ENCODE results near the gene SPDEF.

SPDEF gene

DNA sequence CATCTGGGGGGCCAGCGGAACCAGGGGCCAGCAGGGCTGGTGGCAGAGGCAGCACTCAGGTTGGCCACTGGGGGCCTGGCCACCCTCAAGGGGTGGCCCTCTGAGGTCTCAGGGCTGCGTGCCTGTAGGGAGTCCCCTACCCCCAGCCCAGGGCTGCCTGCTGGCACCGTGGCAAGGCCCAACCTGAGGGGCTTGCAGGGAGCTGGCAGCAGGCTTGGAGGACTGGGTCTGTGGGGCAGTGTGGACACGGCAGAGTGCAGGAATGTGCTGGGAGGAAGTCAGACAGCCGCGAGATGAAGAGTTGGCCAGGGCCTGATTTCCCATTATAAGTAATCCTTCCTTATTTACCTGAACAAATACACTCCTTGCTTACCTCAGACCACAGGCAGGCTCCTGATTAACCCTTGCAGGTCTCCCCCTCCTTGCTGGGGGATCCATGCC lies at the start of gene SPDEF:
SPDEF (minus strand) TSS at position 299 of the 441 bp plus-strand sequence. CDS start 11,874 bp downstream, outside the sequence.
- peak; percentile 54 for DNase-seq

DNA sequence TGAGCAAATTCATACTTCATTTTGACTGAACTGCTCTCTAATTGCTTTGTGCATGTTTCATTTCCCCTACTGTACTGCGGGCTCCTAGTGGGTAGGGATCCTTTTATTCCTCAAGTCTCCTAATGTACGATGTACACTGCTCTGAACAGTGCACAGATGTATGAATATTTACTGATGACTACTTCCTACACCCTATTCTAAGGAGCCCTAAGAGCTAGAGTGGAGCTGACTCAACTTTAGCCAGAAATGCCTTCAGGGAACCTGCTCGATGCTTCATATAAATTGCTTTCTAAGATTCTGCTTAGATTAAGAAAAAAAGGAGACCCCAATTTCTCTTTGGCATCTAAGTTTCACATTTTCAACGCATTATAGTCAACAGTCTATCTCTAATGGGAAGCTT lies 47.6 kb upstream of the SPDEF start:
- DNase-seq, result no peak

DNA sequence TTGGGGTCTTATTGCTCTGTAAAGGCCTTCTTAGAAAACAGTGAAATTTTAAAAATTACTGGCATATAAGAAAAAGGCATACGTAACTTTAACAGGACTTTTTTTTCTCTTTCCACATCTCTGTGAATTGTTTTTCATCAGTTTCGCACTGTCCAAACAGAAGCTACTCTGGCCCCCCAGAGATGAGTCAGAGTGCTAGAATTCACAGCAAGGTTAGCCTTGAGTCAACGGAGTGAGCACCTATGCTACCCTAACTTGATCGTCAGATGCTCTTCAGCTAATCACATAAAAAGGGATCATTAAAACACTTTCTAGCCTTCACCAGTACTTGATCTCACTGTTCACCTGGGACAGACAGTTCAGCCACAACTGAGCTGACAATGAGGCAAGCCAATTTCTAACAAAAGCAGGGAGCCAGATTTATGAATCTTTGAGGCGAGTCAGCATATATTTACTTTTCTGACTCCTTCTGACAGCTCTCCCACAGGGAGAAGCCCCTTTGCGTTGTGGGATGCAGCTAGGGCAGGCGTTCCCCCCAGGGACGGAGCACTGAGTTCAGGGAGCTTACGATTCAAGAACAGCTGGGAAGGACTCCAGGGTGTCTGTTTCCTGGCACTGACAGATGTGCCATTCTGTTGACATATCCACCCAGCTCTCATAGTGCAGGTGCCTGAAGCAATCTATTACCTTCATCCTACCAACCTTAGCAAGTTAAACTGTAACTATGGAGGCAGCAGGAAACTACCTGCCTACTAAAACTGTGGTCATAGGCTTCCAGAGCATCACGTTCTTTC lies 46.4 kb upstream of the SPDEF start:
- peak; percentile 66 for DNase-seq

DNA sequence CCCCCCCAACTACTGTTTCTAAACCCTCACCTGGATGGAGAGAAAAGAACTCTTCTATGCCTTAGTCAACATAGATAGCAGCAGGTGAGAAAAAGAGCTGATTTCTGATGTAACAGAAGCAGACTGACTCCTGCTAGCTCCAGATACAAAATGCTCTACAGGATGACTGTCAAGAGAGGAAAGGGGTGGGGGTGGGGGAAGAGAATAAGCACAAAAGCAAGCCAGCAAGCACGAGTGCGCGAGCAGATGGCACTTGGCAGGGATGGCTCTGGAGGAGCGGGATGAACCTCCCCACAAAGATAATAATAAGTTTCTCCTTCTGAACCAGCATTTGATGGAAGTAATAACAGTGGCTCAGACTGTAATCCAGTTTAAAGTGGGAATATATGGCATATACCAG lies 45.6 kb upstream of the SPDEF start:
- peak; percentile 56 for DNase-seq

DNA sequence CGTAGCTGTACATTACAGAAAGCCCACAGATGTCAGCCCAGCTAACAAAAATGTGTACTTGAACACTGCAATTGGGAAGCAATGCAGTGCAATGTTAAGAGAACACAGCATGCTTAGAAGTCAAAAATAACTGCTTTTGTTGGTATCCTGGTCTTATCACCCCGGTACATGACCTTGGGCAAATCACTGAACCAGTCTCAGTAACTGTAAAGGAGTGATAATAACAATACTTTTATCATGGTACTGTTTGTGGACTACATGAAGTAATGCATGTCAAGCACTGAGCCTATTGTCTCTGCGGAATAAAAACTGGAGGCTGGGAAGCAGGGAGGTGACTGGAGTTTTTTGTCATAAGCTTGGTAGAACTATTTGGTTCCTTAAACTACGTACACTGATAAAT lies 44.7 kb upstream of the SPDEF start:
- DNase-seq, result no peak

DNA sequence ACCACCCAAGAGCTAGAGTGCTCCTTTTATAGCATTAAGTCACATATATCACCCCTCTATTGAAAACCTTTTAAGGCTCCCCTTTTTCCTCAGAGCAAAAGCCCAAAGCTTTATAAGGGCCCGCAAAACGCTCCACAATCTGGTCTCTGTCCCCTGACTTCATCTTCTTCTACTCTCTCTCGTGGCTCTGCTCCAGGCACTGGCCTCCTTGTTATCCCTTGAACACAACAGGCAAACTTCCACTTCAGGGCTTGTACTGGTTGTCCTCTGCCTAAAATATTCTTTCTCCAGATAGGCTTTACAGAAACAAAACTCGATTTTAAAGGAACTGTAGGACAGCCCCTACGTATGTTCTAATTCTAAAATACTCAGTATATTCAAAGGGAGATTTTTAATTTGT lies 44.0 kb upstream of the SPDEF start:
- no peak for DNase-seq

DNA sequence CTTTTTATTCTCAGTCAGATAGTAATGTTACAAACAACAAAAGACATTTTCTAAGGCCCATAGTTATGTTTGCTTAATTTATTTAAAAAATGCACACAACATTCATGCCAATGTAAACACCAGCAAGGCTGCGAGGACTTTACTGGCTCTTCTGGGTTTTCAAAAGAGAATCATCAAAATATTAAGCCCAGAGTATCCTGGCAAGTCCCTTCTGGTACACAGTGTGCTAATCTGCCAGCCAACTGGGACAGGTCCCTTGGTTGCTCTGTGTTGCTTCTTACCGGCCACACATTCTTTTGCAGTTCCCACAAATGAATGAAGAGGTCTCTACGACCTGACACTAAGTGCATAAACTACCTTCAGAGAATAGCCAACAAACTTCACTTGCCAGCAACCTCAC lies 42.6 kb upstream of the SPDEF start:
- DNase-seq, result no peak

DNA sequence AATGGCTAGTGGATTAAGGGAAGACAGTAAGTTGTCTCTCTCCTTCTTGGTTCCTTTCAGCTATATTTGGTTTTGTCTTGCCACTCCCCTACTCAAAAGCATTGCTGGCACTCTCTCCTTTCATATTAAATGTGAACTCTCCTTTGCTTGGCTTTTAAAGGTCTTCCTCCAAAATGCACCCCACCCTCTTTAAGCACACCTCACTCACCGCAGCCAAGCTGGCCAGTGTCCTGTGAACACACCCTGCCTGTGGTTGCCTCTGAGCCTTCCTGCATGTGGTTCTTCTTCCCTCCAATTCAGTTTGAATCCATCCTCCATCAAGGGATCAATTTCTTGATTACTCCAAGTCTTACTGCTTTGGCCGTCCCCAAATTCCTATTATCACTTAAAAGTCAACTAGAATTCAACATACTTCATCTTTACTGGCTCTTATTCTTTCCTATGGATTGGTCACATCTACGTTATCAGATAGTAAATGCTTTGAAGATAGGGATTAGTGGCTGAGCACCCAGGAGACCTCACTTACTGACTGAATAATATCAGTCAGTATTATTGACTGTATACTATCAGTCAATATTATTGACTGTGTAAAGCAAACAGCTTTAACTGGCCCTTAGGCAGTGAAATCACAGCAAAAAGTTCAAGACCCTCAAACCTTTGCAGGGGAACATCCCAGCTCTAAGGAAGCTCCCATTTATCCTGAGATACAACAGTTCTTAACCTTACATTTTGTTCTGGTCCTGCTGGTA lies 41.6 kb upstream of the SPDEF start:
- DNase-seq, result no peak

DNA sequence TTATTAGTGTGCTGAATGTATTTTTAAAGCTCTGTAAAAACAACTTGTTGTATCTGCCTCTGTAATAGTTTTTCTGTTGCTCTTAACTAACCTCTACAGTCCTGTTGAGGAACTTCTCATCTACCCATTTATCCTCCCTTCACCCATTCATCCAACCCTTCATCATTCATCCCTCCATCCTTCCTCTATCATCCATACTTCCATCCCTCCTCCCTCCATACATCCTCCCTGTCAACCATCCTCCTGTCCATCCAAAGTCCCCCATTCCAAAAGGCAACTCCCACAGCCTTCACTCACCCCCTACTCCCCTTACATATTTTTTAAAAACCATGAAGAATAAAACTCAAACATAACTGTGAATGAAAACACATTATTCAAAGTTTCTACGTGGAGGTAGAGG lies 40.7 kb upstream of the SPDEF start:
- no peak for DNase-seq

DNA sequence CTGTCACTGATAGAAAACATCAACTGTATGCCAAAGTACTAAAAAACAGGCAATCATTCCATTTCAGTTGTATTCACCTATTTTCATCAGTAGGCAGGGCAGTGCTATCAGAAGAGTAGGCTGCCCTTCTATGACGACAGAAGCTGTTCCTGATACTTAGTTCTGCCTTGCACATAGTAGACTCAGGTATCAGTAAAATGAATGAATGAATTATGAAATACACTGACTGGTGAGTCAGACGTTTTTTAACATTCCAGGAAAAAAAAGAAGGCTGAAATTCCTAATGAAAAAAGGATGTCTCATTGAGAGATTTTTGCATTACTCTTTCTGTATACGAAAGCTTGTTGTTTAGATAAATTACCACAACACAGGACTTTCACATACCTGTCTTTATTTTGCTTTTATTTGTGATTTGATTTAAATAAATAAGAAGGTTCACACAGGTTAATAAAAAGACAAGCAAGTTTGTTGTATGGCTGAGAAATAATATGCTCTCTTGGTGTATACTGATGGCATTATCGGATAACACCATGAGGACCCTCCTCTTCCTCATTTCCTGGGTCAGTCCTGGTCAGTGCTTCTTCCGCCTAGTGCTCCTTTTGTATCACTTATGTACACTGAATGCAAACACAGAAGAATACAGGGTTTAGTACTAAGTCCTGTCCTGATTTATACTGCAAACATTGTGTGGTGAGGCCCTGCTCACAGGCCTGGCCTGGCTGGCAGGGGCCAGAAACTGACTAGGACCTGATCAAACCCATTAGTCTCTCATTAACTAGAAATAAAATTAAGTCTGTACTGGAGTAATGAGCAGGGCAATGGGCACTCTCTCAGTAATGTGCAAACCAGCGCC lies 39.4 kb upstream of the SPDEF start:
- no peak for DNase-seq

DNA sequence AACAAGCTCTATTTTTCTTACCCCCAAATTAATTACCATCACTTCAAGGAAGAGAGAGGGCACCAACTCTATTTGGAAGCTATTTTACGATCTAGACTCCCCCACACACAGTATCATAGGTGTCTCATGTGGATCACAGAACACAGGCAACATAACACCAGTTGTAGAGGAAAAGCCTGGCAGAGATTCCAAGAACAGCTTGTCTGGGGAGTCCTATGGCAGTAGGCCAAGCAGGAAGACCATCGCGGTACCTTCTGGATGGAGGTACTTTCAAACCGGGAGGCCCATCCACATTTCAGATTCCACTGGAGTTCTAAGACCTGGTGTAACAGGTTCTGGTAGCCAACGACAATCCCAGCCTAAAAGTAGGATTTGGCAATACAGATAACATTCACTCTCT lies 37.6 kb upstream of the SPDEF start:
- DNase-seq, result peak; percentile 77

DNA sequence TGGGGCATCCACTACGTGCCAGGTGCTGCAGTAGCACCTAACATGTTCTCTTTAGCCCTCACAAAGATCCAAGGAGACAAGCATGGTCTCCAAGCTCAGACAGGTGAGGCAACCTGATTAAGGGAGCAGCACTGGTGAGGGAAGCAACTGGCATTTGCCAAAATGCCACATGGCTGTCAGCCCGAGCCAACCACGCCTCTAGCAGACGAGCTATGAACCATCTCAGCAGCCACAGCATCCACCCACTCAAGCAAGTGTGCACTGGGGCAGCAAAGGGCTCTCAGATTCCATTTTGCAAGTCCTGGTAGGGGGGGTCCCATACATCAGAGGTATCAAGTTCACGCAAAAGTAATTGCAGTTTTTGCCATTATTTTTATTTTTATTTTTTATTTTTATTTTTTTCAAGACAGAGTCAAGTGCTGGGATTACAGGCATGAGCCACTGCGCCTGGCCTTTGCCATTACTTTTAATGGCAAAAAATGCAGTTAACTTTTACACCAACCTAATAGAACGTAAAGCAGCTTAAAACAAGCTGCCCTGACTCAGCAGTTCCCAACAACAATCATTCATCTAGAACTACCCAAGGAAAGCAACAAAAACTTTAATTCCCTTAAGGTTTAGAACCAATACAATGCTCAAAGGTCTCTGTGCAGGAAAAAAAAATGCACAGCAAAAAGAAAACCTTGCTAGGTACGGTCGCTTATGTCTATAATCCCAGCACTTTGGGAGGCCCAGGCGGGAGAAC lies 36.3 kb upstream of the SPDEF start:
- DNase-seq, result no peak

DNA sequence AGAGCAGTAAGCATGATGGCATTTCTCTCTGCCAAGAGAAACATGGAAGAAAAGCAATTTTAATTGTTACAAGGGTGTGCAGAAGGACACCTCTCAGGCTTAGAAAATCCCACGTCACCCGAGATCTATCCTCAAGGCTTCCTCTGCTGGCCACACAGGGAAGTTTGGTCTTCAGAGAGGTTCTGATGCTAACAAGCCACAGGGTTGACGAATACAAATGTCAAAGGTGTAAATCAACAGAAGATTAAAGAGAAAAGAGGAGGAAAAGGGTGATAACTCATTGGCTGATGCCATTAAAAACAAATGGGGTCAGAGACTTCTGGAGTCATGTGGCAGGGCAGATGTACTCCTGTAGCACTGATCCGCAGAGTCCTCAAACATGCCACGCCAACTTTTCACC lies 33.6 kb upstream of the SPDEF start:
- no peak for DNase-seq

DNA sequence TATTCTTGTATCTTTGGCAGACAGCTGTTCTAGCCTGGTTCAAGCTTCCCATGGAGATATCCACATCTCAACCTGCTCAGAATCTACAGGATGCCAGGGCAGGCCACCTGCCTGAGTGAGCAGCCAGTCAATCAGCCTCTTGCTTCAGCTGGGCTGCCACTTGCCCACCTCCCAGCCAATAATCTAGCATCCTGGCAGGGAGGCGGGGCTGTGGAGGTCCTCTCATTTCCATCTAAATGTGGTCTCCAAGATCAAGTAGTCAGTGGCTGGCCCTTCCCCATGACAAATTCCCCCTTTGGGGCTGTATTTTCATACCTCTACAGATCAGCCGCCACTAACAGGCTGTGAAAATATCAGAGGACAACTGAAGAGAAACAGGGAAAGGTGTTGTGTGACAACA lies 33.0 kb upstream of the SPDEF start:
- DNase-seq, result no peak

DNA sequence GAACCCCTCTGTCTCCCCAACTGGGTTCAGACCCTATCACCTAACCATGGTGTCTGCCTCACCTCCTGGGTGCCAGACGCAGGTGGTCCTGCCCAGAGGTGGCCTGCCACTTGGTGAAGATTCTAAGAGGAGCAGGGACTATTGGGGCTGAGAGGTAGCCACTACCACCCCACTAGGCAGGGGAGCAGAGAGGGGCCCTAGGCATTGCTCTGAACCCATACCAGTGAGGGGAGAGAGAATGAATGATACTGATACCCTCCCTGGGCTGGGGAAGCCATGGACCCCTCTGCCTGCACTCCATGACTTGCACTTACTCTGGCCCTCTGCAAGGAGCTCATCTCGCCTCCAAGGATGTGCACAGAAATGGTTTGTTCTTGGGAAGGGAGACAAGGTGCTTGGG lies 31.7 kb upstream of the SPDEF start:
- DNase-seq, result no peak

DNA sequence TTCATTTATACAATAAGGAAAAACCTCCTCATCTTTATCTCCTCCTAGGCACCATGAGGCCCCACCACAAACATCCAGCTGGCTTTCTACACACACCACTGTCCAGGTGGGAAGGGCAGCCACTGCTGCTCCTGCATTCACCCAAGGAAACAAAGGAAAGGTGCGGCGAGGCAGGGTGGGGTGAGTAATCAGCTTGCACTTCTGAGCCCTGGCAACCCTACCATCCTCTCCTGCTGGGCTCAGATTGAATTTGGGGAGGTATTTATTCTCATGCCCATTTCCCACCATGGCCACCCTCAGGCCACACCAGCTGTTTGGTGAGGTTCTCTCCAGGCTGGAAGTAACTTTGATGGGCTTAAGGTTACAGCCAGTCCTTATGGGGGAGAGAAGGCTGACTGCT lies 31.2 kb upstream of the SPDEF start:
- DNase-seq, result no peak

DNA sequence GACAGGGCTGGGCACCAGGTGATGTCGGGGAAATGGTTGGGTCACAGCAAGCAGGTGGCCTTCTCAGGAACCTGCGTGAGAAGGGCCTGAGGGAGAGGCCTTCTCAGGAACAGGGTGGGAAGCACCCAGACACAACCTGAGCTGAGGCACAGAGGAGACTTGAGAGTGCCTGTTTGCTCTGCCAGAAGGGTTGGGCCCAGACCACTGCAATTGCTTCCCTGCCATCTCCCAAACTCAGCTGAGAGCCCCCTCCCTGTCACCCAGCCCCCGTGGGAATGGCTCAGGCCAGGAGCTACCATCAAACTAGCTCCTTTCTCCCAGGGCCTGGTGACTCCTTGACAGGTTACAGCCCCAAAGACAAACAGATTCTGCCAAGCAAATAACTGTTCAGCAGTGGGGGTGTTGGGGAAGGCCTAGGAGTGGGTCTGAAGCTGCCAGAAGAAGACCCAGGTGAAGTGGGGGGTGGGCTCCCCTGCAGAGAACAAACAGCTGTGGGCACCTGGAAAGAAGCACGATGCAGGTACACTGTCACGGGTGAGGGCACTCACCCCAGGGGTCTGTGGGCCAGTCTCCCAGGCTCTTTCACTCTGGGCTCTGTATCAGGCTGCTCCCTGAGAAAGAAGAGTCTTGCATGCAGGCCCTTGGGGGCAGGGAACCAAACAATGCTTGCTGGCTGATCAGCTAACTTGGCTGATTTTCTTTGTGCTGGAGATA lies 30.4 kb upstream of the SPDEF start:
- no peak for DNase-seq

DNA sequence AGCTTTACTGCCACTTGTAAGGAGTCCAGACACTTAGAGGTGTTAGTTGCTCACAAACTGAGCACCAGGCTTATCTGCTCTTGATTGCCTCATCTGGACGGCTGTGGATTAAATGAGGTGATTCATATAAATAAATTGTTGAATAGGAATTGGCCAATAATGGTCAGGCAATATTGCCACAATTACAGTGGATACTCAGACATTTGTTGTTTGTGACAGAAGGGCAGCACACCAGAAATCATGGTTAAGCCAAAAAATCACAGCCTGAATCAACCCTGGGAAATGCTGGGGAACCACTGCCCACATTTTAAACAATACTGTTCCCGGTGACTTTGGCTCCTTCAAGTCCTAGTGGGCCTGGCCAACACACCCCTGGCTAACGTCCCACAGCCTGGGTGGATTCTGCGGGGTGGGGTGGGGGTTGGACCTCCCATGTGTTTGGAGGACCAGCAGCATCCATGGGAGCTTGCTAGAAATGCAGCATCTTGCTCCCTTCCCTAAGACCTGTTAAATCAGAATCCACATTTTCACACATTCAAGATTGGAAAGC lies 29.5 kb upstream of the SPDEF start:
- no peak for DNase-seq

DNA sequence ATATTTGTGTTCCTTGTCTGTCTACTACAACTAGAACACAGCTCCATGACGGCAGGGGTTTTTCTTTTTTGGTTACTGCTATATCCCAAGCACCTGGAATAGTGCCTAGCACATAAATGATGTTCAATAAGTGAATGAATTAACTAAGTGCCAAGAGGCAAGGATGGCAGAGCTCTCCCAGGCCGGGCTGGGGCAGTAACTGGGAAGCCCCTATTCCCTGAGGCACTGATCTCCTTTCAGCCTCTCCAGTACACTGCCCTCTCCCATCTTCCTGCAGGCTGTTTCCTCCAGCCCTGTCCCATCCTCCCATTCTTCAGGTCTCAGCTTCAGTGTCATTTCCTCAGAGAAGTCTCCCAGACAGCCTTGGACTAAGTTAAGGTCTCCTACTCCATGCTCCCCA lies 29.0 kb upstream of the SPDEF start:
- DNase-seq, result no peak

DNA sequence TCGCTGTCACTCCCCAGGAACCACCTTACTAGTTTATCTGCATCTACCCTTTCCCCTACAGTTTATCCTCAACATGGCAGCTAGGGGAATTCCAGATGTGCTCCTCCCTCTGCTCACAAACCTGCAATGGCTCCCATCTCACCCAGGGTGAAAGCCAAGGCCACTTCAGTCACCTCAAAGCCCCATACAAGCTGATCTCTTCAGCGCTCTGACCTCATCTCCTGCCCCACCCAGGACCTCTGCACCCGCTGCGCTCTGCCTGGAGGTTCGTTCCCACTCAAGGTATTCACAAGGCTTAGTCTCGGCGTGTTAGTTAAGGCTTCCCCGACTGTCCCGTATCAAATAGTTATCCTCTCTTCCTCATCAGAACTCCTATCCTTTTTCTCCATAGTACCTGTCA lies 28.6 kb upstream of the SPDEF start:
- DNase-seq, result no peak

DNA sequence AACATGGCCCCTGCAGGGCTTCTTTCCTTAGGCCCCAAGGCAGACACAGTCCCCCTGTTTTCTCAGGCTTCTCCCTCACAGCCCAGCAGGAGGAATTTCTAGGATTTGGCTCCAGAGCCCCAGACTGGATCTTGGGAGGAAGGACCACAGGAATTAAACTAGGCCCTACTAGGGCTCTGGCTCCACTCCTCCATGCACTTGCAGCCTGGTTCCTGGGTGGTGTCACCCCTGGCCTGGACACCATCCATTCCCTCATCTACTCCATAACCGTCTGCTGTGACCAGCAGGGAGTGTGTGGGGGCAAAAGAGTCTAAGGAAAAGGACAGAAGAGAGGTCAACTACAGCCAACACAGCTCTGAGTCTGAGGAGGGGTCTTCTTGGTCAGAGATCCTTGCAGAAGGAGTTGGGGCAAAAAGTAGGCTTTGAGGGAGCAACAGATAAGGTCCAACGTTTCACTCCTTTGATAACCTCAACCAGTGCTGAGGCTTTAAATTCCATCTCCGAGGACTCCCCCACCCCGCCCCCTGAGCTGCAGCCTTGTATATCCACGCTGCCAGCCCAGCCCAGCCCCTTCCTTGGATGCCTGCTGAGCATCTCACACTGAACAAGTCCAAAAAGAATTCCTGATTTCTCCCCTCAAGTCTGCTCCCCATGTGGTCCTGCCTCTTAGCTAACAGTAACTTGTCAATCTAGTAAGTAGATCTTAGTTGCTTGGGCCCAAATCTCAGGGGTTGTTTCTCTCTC lies 27.9 kb upstream of the SPDEF start:
- DNase-seq, result no peak

All from NCI-H2029 treated with DMSO at 0.1 percent for 48 hours (cell line).